ENCODE data around the gene FRS3. TPM values are rescaled to one million over a fixed set of nuclear protein-coding genes. Genes with fewer than 3 reads are reported as not detected.

The FRS3 gene
- total and polyA plus RNA-seq, 2 of the 8 experiments (the other 6 are each of a cell fraction or from before 2014, with no cell fraction given), result 3.4 to 4.4 TPM

DNA sequence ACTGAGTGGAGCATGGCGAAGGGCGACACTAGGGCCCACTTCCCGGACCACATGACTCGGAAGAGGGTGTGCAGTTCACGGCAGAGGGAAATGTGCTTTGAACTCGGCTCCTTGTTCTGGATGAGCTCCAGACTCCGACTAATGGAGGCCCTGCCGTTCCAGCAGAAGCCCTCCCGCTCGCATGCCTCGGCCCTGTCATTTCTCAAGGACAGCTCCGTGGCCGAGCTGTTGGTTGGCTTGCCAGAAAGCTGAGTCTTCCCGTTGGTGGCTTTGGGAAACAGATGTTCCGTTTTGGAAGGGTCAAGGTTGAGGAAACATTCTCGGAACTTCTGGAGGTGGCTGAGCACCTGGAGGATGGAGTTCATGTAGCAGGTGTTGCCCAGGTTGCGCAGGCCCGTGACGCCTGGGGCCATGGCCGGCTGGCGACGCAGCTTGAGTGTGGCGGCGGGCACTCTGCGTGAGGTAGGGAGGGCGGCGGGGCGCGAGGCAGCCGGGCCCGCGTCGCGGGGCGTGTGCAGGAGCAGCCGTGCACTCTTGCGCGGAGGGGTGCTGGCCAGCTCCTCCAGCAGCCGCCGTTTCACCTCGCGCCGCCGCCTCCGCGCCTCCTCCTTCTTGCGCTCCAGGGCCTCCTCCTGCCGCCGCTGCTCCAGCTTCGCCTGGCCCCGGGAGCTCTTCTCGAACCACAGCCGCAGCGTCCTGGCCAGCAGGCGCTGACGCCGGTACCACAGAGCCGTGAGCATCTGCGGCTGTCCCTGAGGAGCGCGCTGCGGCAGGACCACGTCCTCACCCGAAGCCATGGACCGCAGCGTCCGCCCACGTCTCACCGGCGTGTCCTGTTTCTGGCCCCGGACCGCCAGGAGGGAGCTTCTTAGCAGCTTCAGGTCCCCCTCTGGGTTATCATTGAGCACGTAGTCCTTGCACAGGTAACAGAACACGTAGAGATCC is 26.4 kb upstream of the FRS3 start:
- Histone ChIP-seq H3K79me2 (ENCODE audit: control insufficient read depth in 1 of 2, insufficient read depth in 2 of 2, low read length in 2 of 2) (no peaks in the 10 kb centered on the region), H3K23me2 (ENCODE audit: low read depth, low read length) (no peaks in the 10 kb centered on the region), H2BK12ac (ENCODE audit: low read depth, low read length) (no peak overlapping the region), H2BK15ac (ENCODE audit: low read length) (no peak overlapping the region), H2BK120ac (replicated peaks; ENCODE audit: low read depth, low read length) (no peak overlapping the region), H3K4me2 (ENCODE audit: insufficient read depth in 1 of 2, low read depth in 2 of 2, low read length in 2 of 2) (no peak overlapping the region), H3K9me3 (ENCODE audit: insufficient read depth in 2 of 2, low read depth in 1 of 2, low read length in 1 of 2) (no peaks in the 10 kb centered on the region), H4K91ac (replicated peaks; ENCODE audit: insufficient read length, low read length) (no peak overlapping the region), H2BK20ac (ENCODE audit: low read length) (no peak overlapping the region), H3K27ac (ENCODE audit: low read depth, low read length) (no peak overlapping the region), H3K4me3 (ENCODE audit: extremely low read depth in 1 of 4, insufficient read depth in 2 of 4, low read depth in 3 of 4, low read length in 4 of 4) (no peak overlapping the region), H3K18ac (ENCODE audit: extremely low read depth, low read length) (no peak overlapping the region), H3K56ac (replicated peaks; ENCODE audit: insufficient read length, low read depth, low read length) (no peak overlapping the region), H3K23ac (ENCODE audit: insufficient read length) (no peak overlapping the region), H3K79me1 (ENCODE audit: low read depth, low read length) (no peaks in the 10 kb centered on the region), H4K5ac (ENCODE audit: insufficient read length, low read depth, low read length) (no peak overlapping the region), H3K27me3 (replicated peaks in 1 of 4; ENCODE audit: control insufficient read depth in 3 of 4, extremely low read depth in 1 of 4, insufficient read depth in 3 of 4, low read length in 3 of 4) (no peaks in the 10 kb centered on the region), H2BK5ac (ENCODE audit: low read depth, low read length) (no peak overlapping the region), H4K8ac (ENCODE audit: extremely low read depth, insufficient read depth, low read length) (no peak overlapping the region; the same call in 1 of the 2 replicates), H3K14ac (ENCODE audit: insufficient read length) (no peak overlapping the region), H3K9ac (replicated peaks in 1 of 4; ENCODE audit: extremely low read depth in 1 of 4, low read depth in 3 of 4, low read length in 3 of 4) (no peak overlapping the region), H3K36me3 (ENCODE audit: control insufficient read depth in 2 of 4, insufficient read depth in 4 of 4, low read length in 3 of 4) (peaks cover 0 to 17% (median 5%) of the 10 kb centered on the region in 4 experiments; a peak in 4 of 8 replicates), H3K4me1 (replicated peaks in 1 of 4; ENCODE audit: control insufficient read depth in 3 of 4, insufficient read depth in 4 of 4, low read length in 3 of 4) (no peaks in the 10 kb centered on the region), H3K4ac (replicated peaks; ENCODE audit: insufficient read length, low read depth, low read length) (no peak overlapping the region), H4K20me1 (replicated peaks in 1 of 2; ENCODE audit: control insufficient read depth in 1 of 2, insufficient read depth in 2 of 2, low read length in 2 of 2) (peaks cover 0 to 5% of the 10 kb centered on the region in 2 experiments), H2AK5ac (ENCODE audit: low read depth, low read length) (no peak overlapping the region), H2AFZ (ENCODE audit: low read length) (no peak overlapping the region)
- DNase-seq (ENCODE audit: low read depth in 1 of 2, low spot score in 2 of 2) (no peak), FAIRE-seq (no peak)
- POLR2A ChIA-PET (ENCODE audit: partially characterized antibody), result interaction anchor here (1.2 to 3.1 kb wide), 3 partner anchors 15 to 18 kb away, joined by 4 to 8 read pairs (median 4); partner anchors contain the start of gene TOMM6
- CTCF ChIA-PET (ENCODE audit: partially characterized antibody), result interaction anchor here (0.6 to 1.6 kb wide), 8 partner anchors 8 to 298 kb away, joined by 3 to 6 read pairs (median 3); partner anchors contain the start of gene TOMM6
- 96% methylated on average over 72 of the region's 74 CpGs; no CpG with 5 or more reads in 1 of the 2 experiments for WGBS, 2 experiments (ENCODE audit: extremely low coverage in 1 of 2, insufficient coverage in 1 of 2, insufficient read length in 1 of 2, insufficient replicate concordance in 2 of 2, low coverage in 1 of 2, low lambda C conversion rate in 2 of 2, missing lambda C conversion rate in 1 of 2)
- no peak for TF ChIP-seq ASH2L (IDR thresholded peaks at IDR 0.05; ENCODE audit: low read length)
- no peak for TF ChIP-seq CREB1 (IDR thresholded peaks at IDR 0.05)
- TF ChIP-seq, protein P1, sequence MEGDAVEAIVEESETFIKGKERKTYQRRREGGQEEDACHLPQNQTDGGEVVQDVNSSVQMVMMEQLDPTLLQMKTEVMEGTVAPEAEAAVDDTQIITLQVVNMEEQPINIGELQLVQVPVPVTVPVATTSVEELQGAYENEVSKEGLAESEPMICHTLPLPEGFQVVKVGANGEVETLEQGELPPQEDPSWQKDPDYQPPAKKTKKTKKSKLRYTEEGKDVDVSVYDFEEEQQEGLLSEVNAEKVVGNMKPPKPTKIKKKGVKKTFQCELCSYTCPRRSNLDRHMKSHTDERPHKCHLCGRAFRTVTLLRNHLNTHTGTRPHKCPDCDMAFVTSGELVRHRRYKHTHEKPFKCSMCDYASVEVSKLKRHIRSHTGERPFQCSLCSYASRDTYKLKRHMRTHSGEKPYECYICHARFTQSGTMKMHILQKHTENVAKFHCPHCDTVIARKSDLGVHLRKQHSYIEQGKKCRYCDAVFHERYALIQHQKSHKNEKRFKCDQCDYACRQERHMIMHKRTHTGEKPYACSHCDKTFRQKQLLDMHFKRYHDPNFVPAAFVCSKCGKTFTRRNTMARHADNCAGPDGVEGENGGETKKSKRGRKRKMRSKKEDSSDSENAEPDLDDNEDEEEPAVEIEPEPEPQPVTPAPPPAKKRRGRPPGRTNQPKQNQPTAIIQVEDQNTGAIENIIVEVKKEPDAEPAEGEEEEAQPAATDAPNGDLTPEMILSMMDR (IDR thresholded peaks at IDR 0.05; ENCODE audit: control extremely low read depth in 1 of 3, insufficient read depth in 1 of 3, low read depth in 1 of 3, low read length in 3 of 3), result no peak
- TF ChIP-seq POU5F1 (IDR thresholded peaks at IDR 0.05; ENCODE audit: low read depth, low read length), result no peak
- TF ChIP-seq NRF1 (IDR thresholded peaks at IDR 0.05; ENCODE audit: low read depth, low read length), result no peak
- no peak for TF ChIP-seq CHD1 (IDR thresholded peaks at IDR 0.05; ENCODE audit: low read depth, low read length)
- no peak for TF ChIP-seq BCL11A (IDR thresholded peaks at IDR 0.05; ENCODE audit: low read depth in 2 of 2, low read length in 2 of 2)
